ENCODE results near the gene WFIKKN1. TPM values are rescaled to one million over a fixed set of nuclear protein-coding genes. Genes with fewer than 3 reads are reported as not detected.

Gene WFIKKN1
- total and polyA plus RNA-seq, 2 of the 4 experiments (the other 2 are of a cell fraction) = 0.10 TPM; not detected in 1

DNA sequence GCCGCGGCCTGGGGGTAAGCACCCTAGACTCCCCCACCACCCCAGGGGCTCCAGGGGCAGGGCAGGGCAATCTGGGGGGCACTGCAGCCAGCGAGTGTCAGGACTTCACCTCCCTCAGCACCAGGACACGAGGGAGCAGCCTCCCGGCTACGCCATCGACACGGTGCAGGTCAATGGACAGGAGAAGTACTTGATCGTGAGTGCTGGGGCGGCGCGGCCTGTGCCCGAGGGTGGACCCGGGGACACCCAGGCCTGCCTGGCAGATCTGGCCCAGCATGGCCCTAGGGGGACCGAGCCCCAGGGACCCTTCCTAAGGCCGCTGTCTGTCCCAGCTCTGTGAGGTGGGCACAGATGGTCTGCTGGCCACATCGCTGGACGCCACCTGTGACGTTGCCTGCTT lies 41.6 kb downstream of the WFIKKN1 start:
- POLR2A ChIA-PET (ENCODE audit: unreplicated experiment) = no interaction called here
- DNase-seq = no peak
- intact Hi-C loops (cut with micrococcal nuclease) (no loop called here), in situ Hi-C loops (cut with MboI; ENCODE audit: low sequenced_read_pairs) (no loop called here), dilution Hi-C loops (cut with HindIII; ENCODE audit: low sequenced_read_pairs, unreplicated experiment) (no loop called here)
- Histone ChIP-seq H3K79me1 (ENCODE audit: low read depth in 1 of 2, low read length in 2 of 2) (peaks cover 0 to 37% of the 10 kb centered on the region in 2 experiments; a peak in 1 of 4 replicates), H3K14ac (replicated peaks; ENCODE audit: low read depth, low read length) (no peak overlapping the region), H2AK9ac (replicated peaks; ENCODE audit: low read depth, low read length, poor library complexity) (no peak overlapping the region), H2BK120ac (ENCODE audit: low read depth, low read length) (no peak overlapping the region), H2BK5ac (ENCODE audit: low read depth, low read length, poor library complexity, severe bottlenecking) (no peak overlapping the region), H3K56ac (ENCODE audit: extremely low read depth, insufficient read depth, low read length) (no peak overlapping the region), H3K18ac (ENCODE audit: low read depth, low read length) (no peak overlapping the region), H2AFZ (replicated peaks; ENCODE audit: low read length, poor library complexity) (no peak overlapping the region), H3K9ac (ENCODE audit: low read depth, low read length) (no peak overlapping the region), H4K20me1 (ENCODE audit: insufficient read depth, low read length) (peaks cover 27% of the 10 kb centered on the region), H3K27me3 (ENCODE audit: control insufficient read depth, insufficient read depth, low read length) (no peaks in the 10 kb centered on the region), H2BK20ac (ENCODE audit: low read depth, low read length) (no peak overlapping the region), H3K4ac (ENCODE audit: low read depth, low read length) (no peak overlapping the region), H3K23ac (ENCODE audit: low read depth, low read length) (no peak overlapping the region), H4K5ac (ENCODE audit: low read depth, low read length) (no peak overlapping the region), H3K9me3 (ENCODE audit: control insufficient read depth, insufficient read depth, low read length) (no peaks in the 10 kb centered on the region), H2BK15ac (ENCODE audit: low read depth, low read length) (no peak overlapping the region), H3K9me1 (ENCODE audit: insufficient read depth, low read length) (peaks cover 4% of the 10 kb centered on the region), H3K36me3 (ENCODE audit: control insufficient read depth, insufficient read depth, low read length) (peaks cover 47% of the 10 kb centered on the region), H2AK5ac (ENCODE audit: low read depth, low read length) (no peak overlapping the region), H3K27ac (ENCODE audit: insufficient read depth, low read length) (no peak overlapping the region), H3K4me3 (ENCODE audit: insufficient read depth, low read depth, low read length) (no peak overlapping the region), H3K4me1 (ENCODE audit: control insufficient read depth, insufficient read depth, low read length) (peaks cover 14% of the 10 kb centered on the region), H4K8ac (ENCODE audit: low read depth in 2 of 2, low read length in 2 of 2) (no peak overlapping the region), H3K4me2 (ENCODE audit: low read depth, low read length) (no peak overlapping the region), H4K91ac (ENCODE audit: insufficient read depth, low read depth, low read length) (no peak overlapping the region)
- CTCF ChIA-PET = no interaction called here
- 95% methylated on average over 12 of the region's 19 CpGs; no CpG with 5 or more reads in 1 of the 2 experiments for WGBS, 2 experiments (ENCODE audit: extremely low coverage in 2 of 2, insufficient read length in 1 of 2)
- BruUV-seq (replicated peaks) = TSS peak; percentile 68
- no peak for ATAC-seq (ENCODE audit: low read depth)
- TF ChIP-seq NFE2L2 (IDR thresholded peaks at IDR 0.05; ENCODE audit: low read depth, low read length) (no peak), ELK1 (IDR thresholded peaks at IDR 0.05; ENCODE audit: borderline replicate concordance, low read depth, low read length) (no peak), MXI1 (IDR thresholded peaks at IDR 0.05; ENCODE audit: borderline replicate concordance, low read depth, low read length) (no peak), RFX5 (IDR thresholded peaks at IDR 0.05; ENCODE audit: low read depth, low read length) (no peak), CTCF (conservative IDR thresholded peaks at IDR 0.05; ENCODE audit: low read depth, low read length) (no peak), SMC3 (IDR thresholded peaks at IDR 0.05; ENCODE audit: low read depth, low read length) (no peak), MAFK (IDR thresholded peaks at IDR 0.05; ENCODE audit: low read depth, low read length) (no peak), RAD21 (IDR thresholded peaks at IDR 0.05; ENCODE audit: low read length) (no peak), FOS (IDR thresholded peaks at IDR 0.05; ENCODE audit: low read depth, low read length) (no peak), POLR2A (IDR thresholded peaks at IDR 0.05; ENCODE audit: low read depth, low read length) (no peak), MAZ (IDR thresholded peaks at IDR 0.05; ENCODE audit: borderline replicate concordance, low read depth, low read length) (no peak), BHLHE40 (IDR thresholded peaks at IDR 0.05; ENCODE audit: low read depth, low read length) (no peak), CHD1 (IDR thresholded peaks at IDR 0.05; ENCODE audit: low read depth, low read length) (no peak), RCOR1 (IDR thresholded peaks at IDR 0.05; ENCODE audit: insufficient replicate concordance, low read length) (no peak), CEBPB (IDR thresholded peaks at IDR 0.05; ENCODE audit: low read depth, low read length) (no peak)
- TF ChIP-seq, protein P1, sequence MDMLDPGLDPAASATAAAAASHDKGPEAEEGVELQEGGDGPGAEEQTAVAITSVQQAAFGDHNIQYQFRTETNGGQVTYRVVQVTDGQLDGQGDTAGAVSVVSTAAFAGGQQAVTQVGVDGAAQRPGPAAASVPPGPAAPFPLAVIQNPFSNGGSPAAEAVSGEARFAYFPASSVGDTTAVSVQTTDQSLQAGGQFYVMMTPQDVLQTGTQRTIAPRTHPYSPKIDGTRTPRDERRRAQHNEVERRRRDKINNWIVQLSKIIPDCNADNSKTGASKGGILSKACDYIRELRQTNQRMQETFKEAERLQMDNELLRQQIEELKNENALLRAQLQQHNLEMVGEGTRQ (IDR thresholded peaks at IDR 0.05; ENCODE audit: low read depth, low read length) = no peak
